HepG2 (cell line): ENCODE measurements around the gene ZNF821. TPM values are rescaled to one million over a fixed set of nuclear protein-coding genes. Genes with fewer than 3 reads are reported as not detected.

ENCODE experiments used
- ATAC-seq: fragments of 200-7000 bp; cut with Tn5 transposase; 3 replicates; pipeline ENCODE4 v1.9.1; 2020; ENCODE audit warnings: mild to moderate bottlenecking, moderate library complexity
- BruUV-seq: library from RNA; stranded (reverse); fragments of 400-500 nt; replicated peaks from 2 replicates; lab custom pipeline; 2021; lab: Mats Ljungman, UMichigan
- CTCF ChIA-PET: fragments of 300-600 bp; formaldehyde crosslinking; extraction: SDS; loops from one replicate; lab custom pipeline; 2021; ENCODE audit warnings: low total read pairs, inconsistent platforms, low intra/inter-chr PET ratio; lab: Yijun Ruan, JAX
- POLR2A ChIA-PET: fragments of 350-600 bp; sonication (Branson Sonifier 250); formaldehyde crosslinking; loops from one replicate; lab custom pipeline; 2020; ENCODE audit warnings: antibody characterized with exemption, inconsistent platforms; lab: Yijun Ruan, JAX
- DNase-seq: peaks from one replicate; pipeline ENCODE4 v3.0.0-alpha.2; 2015; ENCODE audit warnings: low spot score
- FAIRE-seq: peaks from 3 replicates; lab custom pipeline; 2011; peaks lifted over from hg19 to GRCh38; lab: Jason Lieb, UNC
- H2AFZ ChIP-seq: one replicate; pipeline ENCODE4 v1.6.1; 2011; ENCODE audit warnings: low read length, inconsistent platforms
- H3K27ac ChIP-seq: fragments of 300-600 bp; 3 replicates; pipeline ENCODE4 v1.8.0; 2011; ENCODE audit warnings: mixed run types, mild to moderate bottlenecking, mixed read lengths, low read length, inconsistent platforms; ENCODE audit not compliant: insufficient read depth; ENCODE audit errors: extremely low read length
- H3K27me3 ChIP-seq, 2 experiments: fragments of 200-600 bp in 1 of 2; 2 replicates in 1 of 2; 3 replicates in 1 of 2; pipeline versions ENCODE4 v1.6.0 to v1.8.0; 2011; ENCODE audit warnings: low read length in 2 of 2, mild to moderate bottlenecking in 2 of 2, moderate library complexity in 2 of 2, inconsistent platforms in 1 of 2; ENCODE audit not compliant: insufficient read depth in 2 of 2, control insufficient read depth in 1 of 2
- H3K36me3 ChIP-seq, 2 experiments: fragments of 200-600 bp in 1 of 2; replicated peaks in 1 of 2; 2 replicates in 1 of 2; 3 replicates in 1 of 2; pipeline versions ENCODE4 v1.5.1 to v1.8.0; 2011; ENCODE audit warnings: low read length in 2 of 2, inconsistent platforms in 1 of 2; ENCODE audit not compliant: insufficient read depth in 2 of 2, control insufficient read depth in 1 of 2
- H3K4me1 ChIP-seq: 2 replicates; pipeline ENCODE4 v1.5.1; 2012; ENCODE audit warnings: low read length, inconsistent platforms; ENCODE audit not compliant: insufficient read depth
- H3K4me2 ChIP-seq: 2 replicates; pipeline ENCODE4 v1.6.0; 2011; ENCODE audit warnings: low read depth, low read length, inconsistent platforms
- H3K4me3 ChIP-seq, 3 experiments: fragments of 200-600 bp in 1 of 3; sonication (generic), shearing (Covaris generic) in 1 of 3; replicated peaks in 1 of 3; 2 replicates each; pipeline ENCODE4 v1.5.1; 2011 to 2016; ENCODE audit warnings: low read length in 3 of 3, inconsistent platforms in 2 of 3, low read depth in 2 of 3, mild to moderate bottlenecking in 2 of 3, control low read depth in 1 of 3, mixed read lengths in 1 of 3; ENCODE audit not compliant: insufficient read depth in 1 of 3
- H3K79me2 ChIP-seq: one replicate; pipeline ENCODE4 v1.6.1; 2011; ENCODE audit warnings: low read length, inconsistent platforms; ENCODE audit not compliant: insufficient read depth
- H3K9ac ChIP-seq: 2 replicates; pipeline ENCODE4 v1.6.0; 2011; ENCODE audit warnings: mild to moderate bottlenecking, low read depth, low read length, inconsistent platforms; ENCODE audit not compliant: insufficient read depth
- H3K9me3 ChIP-seq: 2 replicates; pipeline ENCODE4 v1.5.1; 2012; ENCODE audit warnings: mild to moderate bottlenecking, low read length
- H4K20me1 ChIP-seq: 2 replicates; pipeline ENCODE4 v1.6.0; 2011; ENCODE audit warnings: inconsistent platforms, mild to moderate bottlenecking, low read length, moderate library complexity; ENCODE audit not compliant: insufficient read depth
- AKAP8 ChIP-seq: sonication (generic); formaldehyde crosslinking; IDR thresholded peaks from 2 replicates; pipeline ENCODE4 v1.5.1; 2020; ENCODE audit warnings: mild to moderate bottlenecking, missing genetic modification reagents
- CTCF ChIP-seq: sonication (generic); formaldehyde crosslinking; IDR thresholded peaks from 2 replicates; pipeline ENCODE4 v1.5.0; 2020; ENCODE audit warnings: mild to moderate bottlenecking, missing genetic modification reagents, moderate library complexity
- DNMT3B ChIP-seq: conservative IDR thresholded peaks from 2 replicates; pipeline ENCODE4 v1.6.1; 2016; ENCODE audit warnings: missing biosample characterization, control low read depth
- DR1 ChIP-seq: sonication (generic); formaldehyde crosslinking; IDR thresholded peaks from 2 replicates; pipeline ENCODE4 v1.8.0; 2021; ENCODE audit warnings: mild to moderate bottlenecking, missing genetic modification reagents, inconsistent platforms
- FOXM1 ChIP-seq: sonication (generic); formaldehyde crosslinking; IDR thresholded peaks from 2 replicates; pipeline ENCODE4 v1.5.0; 2020; ENCODE audit warnings: missing genetic modification reagents
- PHF20 ChIP-seq: sonication (generic); formaldehyde crosslinking; IDR thresholded peaks from 2 replicates; pipeline ENCODE4 v1.5.0; 2020; ENCODE audit warnings: mild to moderate bottlenecking, missing genetic modification reagents
- PRMT3 ChIP-seq: sonication (generic); formaldehyde crosslinking; IDR thresholded peaks from 2 replicates; pipeline ENCODE4 v1.8.1; 2022; ENCODE audit warnings: low read depth, mild to moderate bottlenecking, moderate library complexity, missing genetic modification reagents, borderline replicate concordance
- SAP130 ChIP-seq: IDR thresholded peaks from 2 replicates; pipeline ENCODE4 v1.6.1; 2016; ENCODE audit warnings: low read depth
- U2AF1 ChIP-seq: fragments of 200-400 bp; formaldehyde crosslinking; optimal IDR thresholded peaks from 2 replicates; pipeline ENCODE3; 2017; ENCODE audit warnings: mild to moderate bottlenecking, low read depth, low read length
- ZNF232 ChIP-seq: sonication (generic); formaldehyde crosslinking; IDR thresholded peaks from 2 replicates; pipeline ENCODE4 v1.4.0; 2020; ENCODE audit warnings: missing genetic modification reagents, borderline replicate concordance
- ZNF292 ChIP-seq: sonication (generic); formaldehyde crosslinking; IDR thresholded peaks from 2 replicates; pipeline ENCODE4 v1.8.1; 2022; ENCODE audit warnings: mild to moderate bottlenecking, low read depth, missing genetic modification reagents, borderline replicate concordance
- ZNF496 ChIP-seq: sonication (generic); formaldehyde crosslinking; IDR thresholded peaks from 2 replicates; pipeline ENCODE4 v1.8.1; 2023; ENCODE audit warnings: mild to moderate bottlenecking, moderate library complexity, missing genetic modification reagents; ENCODE audit not compliant: insufficient replicate concordance
- ZNF652 ChIP-seq: IDR thresholded peaks from 2 replicates; pipeline ENCODE4 v1.6.1; 2016; ENCODE audit warnings: low read depth, borderline replicate concordance
- ZNF670 ChIP-seq: sonication (generic); formaldehyde crosslinking; IDR thresholded peaks from 2 replicates; pipeline ENCODE4 v1.8.0; 2022; ENCODE audit warnings: mild to moderate bottlenecking, missing genetic modification reagents, borderline replicate concordance
- WGBS: methylation state at CpG from one replicate; pipeline ENCODE4 v1.1.6; 2017; ENCODE audit warnings: low lambda C conversion rate; 5-methylcytosine and 5-hydroxymethylcytosine counted together
- in situ Hi-C: cut with HindIII; loops from 2 replicates; pipeline ENCODE4 v1.10.0; 2017; ENCODE audit warnings: low pct_unique_long_range_greater_than_20kb; ENCODE audit not compliant: extremely low pct_ligation_motif_present
- intact Hi-C: fragments of 100-400 bp; cut with micrococcal nuclease; formaldehyde crosslinking; loops from one replicate; pipeline ENCODE4 v1.10.0; 2022; ENCODE audit not compliant: unreplicated experiment
- polyA plus RNA-seq, 8 experiments: library from polyadenylated mRNA; depleted of rRNA in 3 of 8; stranded (reverse) in 7 of 8; unstranded in 1 of 8; fragments of >200 nt; fragmentation: Illumina TruSeq in 4 of 8; extraction: Trizol in 4 of 8; gene quantifications; 2 replicates each; pipeline versions ENCODE4 v1.2.1 to v1.2.3, GENCODE V29; 2011 to 2016; ENCODE audit warnings: low read depth in 4 of 8, missing spikeins in 1 of 8, mixed read lengths in 1 of 8; ENCODE audit not compliant: insufficient read depth in 1 of 8
- total RNA-seq, 5 experiments: library from RNA; depleted of rRNA; stranded (reverse); fragments of >200 nt; fragmentation: Illumina TruSeq; extraction: Trizol; gene quantifications; 2 replicates each; pipeline ENCODE4 v1.2.3, GENCODE V29; 2016; ENCODE audit warnings: low read depth in 1 of 5
- TF ChIP-seq, protein P1 (sequence below): IDR thresholded peaks from 2 replicates; pipeline ENCODE4 v1.6.1; 2016; ENCODE audit warnings: low read depth, missing genetic modification reagents, missing compliant biosample characterization

Gene ZNF821
- total and polyA plus RNA-seq, 2 of the 13 experiments (the other 11 are each of a cell fraction or from before 2014, with no cell fraction given): 7.0 to 9.1 TPM

- no peak for TF ChIP-seq DNMT3B
Observed at GRCh38 chr16:71882505-71883167, 1.3 kb downstream of the ZNF821 start (continued).

- ATAC-seq (no peak), FAIRE-seq (no peak)
- Histone ChIP-seq H3K9me3 (no peaks in the 10 kb centered on the region), H3K79me2 (no peaks in the 10 kb centered on the region), H3K27me3 (no peaks in the 10 kb centered on the region), H4K20me1 (no peaks in the 10 kb centered on the region), H3K4me2 (no peak overlapping the region), H3K4me1 (peaks cover 32% of the 10 kb centered on the region), H3K9ac (no peak overlapping the region), H3K36me3 (peaks cover 1 to 9% of the 10 kb centered on the region in 2 experiments; a peak in 3 of 5 replicates), H2AFZ (no peak overlapping the region)
- CTCF ChIA-PET: interaction anchor here (0.5 kb wide), 1 partner anchor 9 kb away, joined by 3 read pairs; no protein-coding TSS in a partner anchor
- intact Hi-C loops (no loop called here), in situ Hi-C loops (no loop called here)
- no TSS peak for BruUV-seq
- TF ChIP-seq ZNF670 (CRISPR knock-in tag) (no peak), SAP130 (CRISPR knock-in tag) (no peak), ZNF232 (CRISPR knock-in tag) (no peak), U2AF1 (no peak), ZNF496 (CRISPR knock-in tag) (no peak), AKAP8 (no peak), PRMT3 (CRISPR knock-in tag) (no peak), FOXM1 (CRISPR knock-in tag) (no peak), ZNF292 (CRISPR knock-in tag) (no peak), DR1 (CRISPR knock-in tag) (no peak), CTCF (CRISPR knock-in tag) (no peak), ZNF652 (no peak), PHF20 (no peak)
- TF ChIP-seq, protein P1, sequence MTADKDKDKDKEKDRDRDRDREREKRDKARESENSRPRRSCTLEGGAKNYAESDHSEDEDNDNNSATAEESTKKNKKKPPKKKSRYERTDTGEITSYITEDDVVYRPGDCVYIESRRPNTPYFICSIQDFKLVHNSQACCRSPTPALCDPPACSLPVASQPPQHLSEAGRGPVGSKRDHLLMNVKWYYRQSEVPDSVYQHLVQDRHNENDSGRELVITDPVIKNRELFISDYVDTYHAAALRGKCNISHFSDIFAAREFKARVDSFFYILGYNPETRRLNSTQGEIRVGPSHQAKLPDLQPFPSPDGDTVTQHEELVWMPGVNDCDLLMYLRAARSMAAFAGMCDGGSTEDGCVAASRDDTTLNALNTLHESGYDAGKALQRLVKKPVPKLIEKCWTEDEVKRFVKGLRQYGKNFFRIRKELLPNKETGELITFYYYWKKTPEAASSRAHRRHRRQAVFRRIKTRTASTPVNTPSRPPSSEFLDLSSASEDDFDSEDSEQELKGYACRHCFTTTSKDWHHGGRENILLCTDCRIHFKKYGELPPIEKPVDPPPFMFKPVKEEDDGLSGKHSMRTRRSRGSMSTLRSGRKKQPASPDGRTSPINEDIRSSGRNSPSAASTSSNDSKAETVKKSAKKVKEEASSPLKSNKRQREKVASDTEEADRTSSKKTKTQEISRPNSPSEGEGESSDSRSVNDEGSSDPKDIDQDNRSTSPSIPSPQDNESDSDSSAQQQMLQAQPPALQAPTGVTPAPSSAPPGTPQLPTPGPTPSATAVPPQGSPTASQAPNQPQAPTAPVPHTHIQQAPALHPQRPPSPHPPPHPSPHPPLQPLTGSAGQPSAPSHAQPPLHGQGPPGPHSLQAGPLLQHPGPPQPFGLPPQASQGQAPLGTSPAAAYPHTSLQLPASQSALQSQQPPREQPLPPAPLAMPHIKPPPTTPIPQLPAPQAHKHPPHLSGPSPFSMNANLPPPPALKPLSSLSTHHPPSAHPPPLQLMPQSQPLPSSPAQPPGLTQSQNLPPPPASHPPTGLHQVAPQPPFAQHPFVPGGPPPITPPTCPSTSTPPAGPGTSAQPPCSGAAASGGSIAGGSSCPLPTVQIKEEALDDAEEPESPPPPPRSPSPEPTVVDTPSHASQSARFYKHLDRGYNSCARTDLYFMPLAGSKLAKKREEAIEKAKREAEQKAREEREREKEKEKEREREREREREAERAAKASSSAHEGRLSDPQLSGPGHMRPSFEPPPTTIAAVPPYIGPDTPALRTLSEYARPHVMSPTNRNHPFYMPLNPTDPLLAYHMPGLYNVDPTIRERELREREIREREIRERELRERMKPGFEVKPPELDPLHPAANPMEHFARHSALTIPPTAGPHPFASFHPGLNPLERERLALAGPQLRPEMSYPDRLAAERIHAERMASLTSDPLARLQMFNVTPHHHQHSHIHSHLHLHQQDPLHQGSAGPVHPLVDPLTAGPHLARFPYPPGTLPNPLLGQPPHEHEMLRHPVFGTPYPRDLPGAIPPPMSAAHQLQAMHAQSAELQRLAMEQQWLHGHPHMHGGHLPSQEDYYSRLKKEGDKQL (CRISPR knock-in tag): no peak
- TF ChIP-seq, all 625 proteins: peak for 0
- H3K27ac ChIP-seq: no peak overlapping the region
- WGBS: over 99% methylated on average over 4 of the region's 4 CpGs
- POLR2A ChIA-PET: no interaction called here
- H3K4me3 ChIP-seq: no peak overlapping the region
- DNase-seq: no peak
Observed at GRCh38 chr16:71880176-71880575, 3.8 kb downstream of the ZNF821 start.
